ENCODE measurements around the gene S100A7A.

DNA sequence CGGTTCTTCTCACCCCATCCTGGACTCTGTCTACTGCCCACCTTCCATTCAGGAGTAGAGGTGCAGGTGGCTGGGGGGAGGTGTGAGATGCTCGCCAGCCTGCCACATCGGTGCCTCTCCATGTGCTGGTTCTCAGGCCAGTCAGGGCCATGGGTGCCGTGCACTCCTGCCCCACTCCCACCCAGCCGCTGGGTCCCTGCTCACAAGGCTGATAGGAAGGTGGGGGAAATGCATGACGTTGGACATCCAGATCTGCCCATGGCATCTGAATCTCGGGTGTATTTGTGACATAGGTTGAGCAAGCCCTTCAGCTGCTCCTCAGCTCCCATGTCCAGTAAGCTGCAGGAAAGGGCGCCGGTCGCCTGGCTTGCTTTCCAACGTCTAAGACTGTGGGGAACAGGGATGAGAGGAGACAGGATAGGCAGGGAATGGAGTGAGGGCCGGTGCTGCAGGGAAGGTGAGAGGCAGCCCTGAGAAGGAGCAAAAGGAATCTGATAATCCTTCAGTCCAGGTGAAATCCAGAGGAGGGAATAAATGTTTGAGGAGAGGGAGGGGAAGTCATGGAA is 11.8 kb downstream of the S100A7A start:
- TF ChIP-seq, protein P1, sequence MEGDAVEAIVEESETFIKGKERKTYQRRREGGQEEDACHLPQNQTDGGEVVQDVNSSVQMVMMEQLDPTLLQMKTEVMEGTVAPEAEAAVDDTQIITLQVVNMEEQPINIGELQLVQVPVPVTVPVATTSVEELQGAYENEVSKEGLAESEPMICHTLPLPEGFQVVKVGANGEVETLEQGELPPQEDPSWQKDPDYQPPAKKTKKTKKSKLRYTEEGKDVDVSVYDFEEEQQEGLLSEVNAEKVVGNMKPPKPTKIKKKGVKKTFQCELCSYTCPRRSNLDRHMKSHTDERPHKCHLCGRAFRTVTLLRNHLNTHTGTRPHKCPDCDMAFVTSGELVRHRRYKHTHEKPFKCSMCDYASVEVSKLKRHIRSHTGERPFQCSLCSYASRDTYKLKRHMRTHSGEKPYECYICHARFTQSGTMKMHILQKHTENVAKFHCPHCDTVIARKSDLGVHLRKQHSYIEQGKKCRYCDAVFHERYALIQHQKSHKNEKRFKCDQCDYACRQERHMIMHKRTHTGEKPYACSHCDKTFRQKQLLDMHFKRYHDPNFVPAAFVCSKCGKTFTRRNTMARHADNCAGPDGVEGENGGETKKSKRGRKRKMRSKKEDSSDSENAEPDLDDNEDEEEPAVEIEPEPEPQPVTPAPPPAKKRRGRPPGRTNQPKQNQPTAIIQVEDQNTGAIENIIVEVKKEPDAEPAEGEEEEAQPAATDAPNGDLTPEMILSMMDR (IDR thresholded peaks at IDR 0.05; ENCODE audit: extremely low read depth in 1 of 2, insufficient read depth in 1 of 2, low read depth in 1 of 2, low read length in 2 of 2), result no peak
- TF ChIP-seq POLR2A (IDR thresholded peaks at IDR 0.05; ENCODE audit: low read depth, low read length) (no peak), POLR2AphosphoS5 (IDR thresholded peaks at IDR 0.05; ENCODE audit: insufficient read depth, low read depth, low read length) (no peak), JUN (IDR thresholded peaks at IDR 0.05; ENCODE audit: borderline replicate concordance, insufficient read depth, insufficient read length, low read depth) (no peak), FOS (IDR thresholded peaks at IDR 0.05; ENCODE audit: borderline replicate concordance, insufficient read depth, low read length) (no peak), EZH2 (IDR thresholded peaks at IDR 0.05; ENCODE audit: borderline replicate concordance, low read depth, low read length, severe bottlenecking) (no peak)

Measured in endothelial cell of umbilical vein (primary cell).